Myocyte (in vitro differentiated cells): Measurements from ENCODE around the gene TMLHE. TPM values are rescaled to one million over a fixed set of nuclear protein-coding genes. Genes with fewer than 3 reads are reported as not detected.
"Not testable (repeated sequence)": the region's sequence is repeated elsewhere in the genome, so short reads cannot be mapped to it uniquely, and the experiment has no call there.

Experiments used
- DNase-seq: peaks from one replicate; pipeline ENCODE4 v3.0.0-alpha.2; 2012; ENCODE audit warnings: low read depth
- microRNA-seq: library from miRNA; unstranded; fragments of <30 nt; microRNA quantifications from one replicate; pipeline ENCODE4, GENCODE V29; 2016
- total RNA-seq: library from RNA; depleted of rRNA; stranded (reverse); fragments of >200 nt; gene quantifications from 2 replicates; pipeline ENCODE4 v1.2.3, GENCODE V29; 2014

TMLHE gene
- total RNA-seq, 1 donor from 2014 or later: 19.3 TPM

- no peak for DNase-seq
Measured at GRCh38 chrX:155505296-155505695, 107.5 kb downstream of the TMLHE start.

GRCh38 chrX:155495134-155495533 lies 117.6 kb downstream of the TMLHE start:
- DNase-seq: not testable (repeated sequence)

GRCh38 chrX:155491421-155491820 lies 121.3 kb downstream of the TMLHE start:
- DNase-seq: not testable (repeated sequence)

GRCh38 chrX:155477136-155477535 lies 135.6 kb downstream of the TMLHE start:
- not testable (repeated sequence) for DNase-seq

GRCh38 chrX:155466269-155466938 lies 146.3 kb downstream of the TMLHE start:
- DNase-seq: not testable (repeated sequence)

- DNase-seq: not testable (repeated sequence)
Measured at GRCh38 chrX:155460501-155460900, 152.3 kb downstream of the TMLHE start.

GRCh38 chrX:155458471-155458870 lies 154.3 kb downstream of the TMLHE start, which contains the start of gene F8A3:
F8A3 (minus strand) TSS chrX:155458620; CDS start chrX:155458600, 20 bp downstream.
- DNase-seq: not testable (repeated sequence)

- not testable (repeated sequence) for DNase-seq
Measured at GRCh38 chrX:155457761-155458447, 154.8 kb downstream of the TMLHE start.

GRCh38 chrX:155441097-155441496 lies 171.7 kb downstream of the TMLHE start:
- DNase-seq: no peak

Small RNA genes within 50 kb of the gene (microRNA-seq; reads per million reads assigned to microRNA genes)
- not detected for gene MIR1184-3

Other genes starting within 250 kb of the TMLHE start
- gene F8A2, start 230.9 kb downstream of the TMLHE start, total RNA-seq: 0.36 TPM in 1 of 2 replicates, not detected in the other
- 8.9 and 9.8 TPM in 2 replicates for gene F8A3, start 154.3 kb downstream of the TMLHE start, total RNA-seq
- 0.64 and 0.78 TPM in 2 replicates for gene SPRY3, start 366 bp downstream of the TMLHE start, total RNA-seq